GM21423 (cell line): Measurements from ENCODE around the gene GPC3.

Experiments
- ATAC-seq: cut with Tn5 transposase; IDR thresholded peaks from one replicate; pipeline ENCODE4 v1.9.1; 2021; ENCODE audit warnings: mild to moderate bottlenecking, moderate library complexity; ENCODE audit not compliant: unreplicated experiment

The GPC3 gene

GRCh38 chrX:133611676-133612075 is 373.7 kb downstream of the GPC3 start:
- no peak for ATAC-seq

GRCh38 chrX:133610056-133610455 is 375.3 kb downstream of the GPC3 start:
- ATAC-seq = no peak

- ATAC-seq = no peak
Observed at GRCh38 chrX:133609166-133609565, 376.2 kb downstream of the GPC3 start.

GRCh38 chrX:133608406-133608805 is 377.0 kb downstream of the GPC3 start:
- no peak for ATAC-seq

- no peak for ATAC-seq
Observed at GRCh38 chrX:133607419-133608348, 377.7 kb downstream of the GPC3 start.

- no peak for ATAC-seq
Observed at GRCh38 chrX:133606990-133607389, 378.4 kb downstream of the GPC3 start.

GRCh38 chrX:133604801-133605200 is 380.6 kb downstream of the GPC3 start:
- ATAC-seq = no peak

- no peak for ATAC-seq
Observed at GRCh38 chrX:133602881-133603280, 382.5 kb downstream of the GPC3 start.

GRCh38 chrX:133601116-133601515 is 384.3 kb downstream of the GPC3 start:
- no peak for ATAC-seq

GRCh38 chrX:133600536-133600935 is 384.9 kb downstream of the GPC3 start:
- ATAC-seq = no peak

- no peak for ATAC-seq
Observed at GRCh38 chrX:133598601-133599335, 386.6 kb downstream of the GPC3 start.

GRCh38 chrX:133594156-133594555 is 391.2 kb downstream of the GPC3 start:
- no peak for ATAC-seq

GRCh38 chrX:133593531-133593930 is 391.9 kb downstream of the GPC3 start:
- no peak for ATAC-seq

- no peak for ATAC-seq
Observed at GRCh38 chrX:133590703-133591505, 394.5 kb downstream of the GPC3 start.

GRCh38 chrX:133588827-133589226 is 396.6 kb downstream of the GPC3 start:
- ATAC-seq = no peak

- no peak for ATAC-seq
Observed at GRCh38 chrX:133587818-133588217, 397.6 kb downstream of the GPC3 start.

- no peak for ATAC-seq
Observed at GRCh38 chrX:133587071-133587470, 398.3 kb downstream of the GPC3 start.

- no peak for ATAC-seq
Observed at GRCh38 chrX:133586443-133586842, 399.0 kb downstream of the GPC3 start.

- ATAC-seq = no peak
Observed at GRCh38 chrX:133583825-133584224, 401.6 kb downstream of the GPC3 start.

- ATAC-seq = no peak
Observed at GRCh38 chrX:133580625-133581024, 404.8 kb downstream of the GPC3 start.

GRCh38 chrX:133579631-133580030 is 405.8 kb downstream of the GPC3 start:
- no peak for ATAC-seq
